DND-41 (cell line): Measurements from ENCODE around the gene SEMA5A.
A peak's percentile ranks its signal among the peaks of the same experiment; 100 is the strongest.

ENCODE experiments used
- ATAC-seq: fragments of 200-7000 bp; cut with Tn5 transposase; 3 replicates; pipeline ENCODE4 v1.9.1; 2021; ENCODE audit warnings: low read depth; ENCODE audit not compliant: insufficient read depth
- DNase-seq: peaks from one replicate; pipeline ENCODE4 v3.0.0-alpha.2; 2020
- H2AFZ ChIP-seq: 2 replicates; pipeline ENCODE4 v1.6.0; 2012; ENCODE audit warnings: low read depth, low read length
- H3K27ac ChIP-seq: 2 replicates; pipeline ENCODE4 v1.5.1; 2012; ENCODE audit warnings: low read length, inconsistent platforms
- H3K27me3 ChIP-seq: fragments of 200-600 bp; sonication (generic); 2 replicates; pipeline ENCODE4 v1.6.0; 2012; ENCODE audit warnings: low read length, mild to moderate bottlenecking, inconsistent platforms; ENCODE audit not compliant: insufficient read depth, poor library complexity
- H3K36me3 ChIP-seq: 2 replicates; pipeline ENCODE4 v1.5.1; 2012; ENCODE audit warnings: low read length, inconsistent platforms; ENCODE audit not compliant: insufficient read depth
- H3K4me1 ChIP-seq: 2 replicates; pipeline ENCODE4 v1.5.1; 2012; ENCODE audit warnings: mild to moderate bottlenecking, low read length; ENCODE audit not compliant: insufficient read depth
- H3K4me2 ChIP-seq: 2 replicates; pipeline ENCODE4 v1.6.0; 2012; ENCODE audit warnings: mild to moderate bottlenecking, moderate library complexity, low read length, inconsistent platforms; ENCODE audit not compliant: insufficient read depth
- H3K4me3 ChIP-seq, 2 experiments: fragments of 200-600 bp in 1 of 2; shearing (Covaris generic) in 1 of 2; 2 replicates each; pipeline ENCODE4 v1.5.1; 2012 to 2016; ENCODE audit warnings: inconsistent platforms in 2 of 2, low read length in 2 of 2, mild to moderate bottlenecking in 2 of 2, low read depth in 1 of 2, moderate library complexity in 1 of 2
- H3K79me2 ChIP-seq: 2 replicates; pipeline ENCODE4 v1.6.0; 2012; ENCODE audit warnings: low read length, inconsistent platforms; ENCODE audit not compliant: insufficient read depth
- H3K9ac ChIP-seq: 2 replicates; pipeline ENCODE4 v1.6.0; 2012; ENCODE audit warnings: low read depth, mild to moderate bottlenecking, inconsistent platforms, low read length, moderate library complexity
- H3K9me3 ChIP-seq: 2 replicates; pipeline ENCODE4 v1.5.1; 2012; ENCODE audit warnings: low read length, moderate library complexity, mild to moderate bottlenecking, inconsistent platforms; ENCODE audit not compliant: insufficient read depth, severe bottlenecking
- H4K20me1 ChIP-seq: 2 replicates; pipeline ENCODE4 v1.6.0; 2012; ENCODE audit warnings: low read length; ENCODE audit not compliant: insufficient read depth
- EZH2 ChIP-seq: IDR thresholded peaks from 3 replicates; pipeline ENCODE4 v1.6.1; 2012; ENCODE audit warnings: borderline replicate concordance, low read depth, mild to moderate bottlenecking, moderate library complexity, low read length, inconsistent platforms; ENCODE audit not compliant: severe bottlenecking
- TF ChIP-seq, protein P1 (sequence below): IDR thresholded peaks from 2 replicates; pipeline ENCODE4 v1.5.1; 2012; ENCODE audit warnings: borderline replicate concordance, low read length, moderate library complexity, mild to moderate bottlenecking; ENCODE audit not compliant: poor library complexity, severe bottlenecking; ENCODE audit errors: extremely low read depth

SEMA5A gene

DNA sequence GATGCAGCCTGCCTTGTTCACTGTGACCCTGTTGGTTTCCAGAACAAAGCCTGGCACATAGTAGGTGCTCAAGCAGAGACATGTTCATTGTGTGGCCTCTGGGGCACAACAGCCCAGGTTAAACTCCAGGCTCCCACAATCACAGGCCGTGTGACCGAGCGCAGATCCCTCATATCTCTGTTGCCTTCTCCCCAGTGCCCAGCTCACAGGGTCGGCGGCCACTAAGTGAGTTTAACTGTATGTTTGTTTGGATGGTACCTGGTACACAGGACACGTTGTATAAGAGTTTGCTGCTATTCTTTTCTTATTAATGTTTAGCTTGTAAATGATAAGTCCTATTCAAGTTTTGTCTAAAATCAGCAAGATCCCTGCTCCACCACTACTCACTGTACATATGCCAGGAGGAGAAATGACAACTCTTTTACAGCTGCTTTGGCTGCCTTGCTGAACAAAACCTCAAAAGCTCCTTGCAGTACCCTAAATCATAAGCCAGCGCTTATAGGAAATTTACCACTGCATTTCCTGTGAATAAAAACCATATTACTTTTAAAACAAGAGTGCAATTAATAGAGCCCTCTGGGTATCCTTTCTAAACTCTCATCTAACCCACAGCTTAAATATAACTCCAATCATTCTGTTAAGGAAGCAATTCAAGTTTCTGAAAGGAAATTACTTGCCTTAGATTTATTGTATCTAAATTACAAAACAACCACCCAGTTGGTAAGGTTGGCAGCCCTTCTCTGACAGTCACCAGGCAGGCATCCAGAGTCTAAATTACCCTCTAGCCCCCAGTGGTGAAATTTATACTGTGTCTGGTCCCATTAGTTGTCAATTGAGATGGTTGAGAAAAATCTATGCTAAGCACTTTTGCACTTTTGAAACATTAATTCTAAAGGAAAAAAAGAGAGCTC is 379.4 kb downstream of the SEMA5A start:
- DNase-seq (peak; percentile 18), ATAC-seq (peak; percentile 83)
- Histone ChIP-seq H3K36me3 (no peaks in the 10 kb centered on the region), H3K9ac (peak overlapping the region; percentile 33), H4K20me1 (no peaks in the 10 kb centered on the region), H3K4me3 (no peak overlapping the region), H3K9me3 (no peaks in the 10 kb centered on the region), H3K4me1 (peaks cover 33% of the 10 kb centered on the region), H3K27ac (peak overlapping the region; percentile 75), H2AFZ (peak overlapping the region; percentile 45), H3K79me2 (no peaks in the 10 kb centered on the region), H3K4me2 (peak overlapping the region; percentile 48; the same call in 1 of the 2 replicates), H3K27me3 (no peaks in the 10 kb centered on the region)
- no peak for TF ChIP-seq EZH2
- TF ChIP-seq, protein P1, sequence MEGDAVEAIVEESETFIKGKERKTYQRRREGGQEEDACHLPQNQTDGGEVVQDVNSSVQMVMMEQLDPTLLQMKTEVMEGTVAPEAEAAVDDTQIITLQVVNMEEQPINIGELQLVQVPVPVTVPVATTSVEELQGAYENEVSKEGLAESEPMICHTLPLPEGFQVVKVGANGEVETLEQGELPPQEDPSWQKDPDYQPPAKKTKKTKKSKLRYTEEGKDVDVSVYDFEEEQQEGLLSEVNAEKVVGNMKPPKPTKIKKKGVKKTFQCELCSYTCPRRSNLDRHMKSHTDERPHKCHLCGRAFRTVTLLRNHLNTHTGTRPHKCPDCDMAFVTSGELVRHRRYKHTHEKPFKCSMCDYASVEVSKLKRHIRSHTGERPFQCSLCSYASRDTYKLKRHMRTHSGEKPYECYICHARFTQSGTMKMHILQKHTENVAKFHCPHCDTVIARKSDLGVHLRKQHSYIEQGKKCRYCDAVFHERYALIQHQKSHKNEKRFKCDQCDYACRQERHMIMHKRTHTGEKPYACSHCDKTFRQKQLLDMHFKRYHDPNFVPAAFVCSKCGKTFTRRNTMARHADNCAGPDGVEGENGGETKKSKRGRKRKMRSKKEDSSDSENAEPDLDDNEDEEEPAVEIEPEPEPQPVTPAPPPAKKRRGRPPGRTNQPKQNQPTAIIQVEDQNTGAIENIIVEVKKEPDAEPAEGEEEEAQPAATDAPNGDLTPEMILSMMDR, result peak; percentile 40

GRCh38 chr5:9165546-9165945 is 380.3 kb downstream of the SEMA5A start:
- Histone ChIP-seq H3K36me3 (no peaks in the 10 kb centered on the region), H3K9ac (no peak overlapping the region), H3K27me3 (no peaks in the 10 kb centered on the region), H3K4me1 (peaks cover 33% of the 10 kb centered on the region), H3K9me3 (no peaks in the 10 kb centered on the region), H4K20me1 (no peaks in the 10 kb centered on the region), H3K79me2 (no peaks in the 10 kb centered on the region), H3K4me3 (no peak overlapping the region), H3K27ac (no peak overlapping the region), H3K4me2 (no peak overlapping the region), H2AFZ (no peak overlapping the region)
- ATAC-seq (no peak), DNase-seq (no peak)
- TF ChIP-seq, protein P1, result no peak
- TF ChIP-seq EZH2, result no peak

GRCh38 chr5:9160747-9161146 is 385.1 kb downstream of the SEMA5A start:
- DNase-seq (no peak), ATAC-seq (no peak)
- Histone ChIP-seq H3K9ac (no peak overlapping the region), H3K36me3 (no peaks in the 10 kb centered on the region), H3K27ac (no peak overlapping the region), H3K79me2 (no peaks in the 10 kb centered on the region), H2AFZ (no peak overlapping the region), H3K4me1 (peaks cover 10% of the 10 kb centered on the region), H3K9me3 (no peaks in the 10 kb centered on the region), H3K27me3 (no peaks in the 10 kb centered on the region), H4K20me1 (no peaks in the 10 kb centered on the region), H3K4me2 (no peak overlapping the region), H3K4me3 (no peak overlapping the region)
- TF ChIP-seq, protein P1, result no peak
- TF ChIP-seq EZH2, result no peak
